Ovary (tissue), 9 donors: ENCODE results near the gene HMGCS2. TPM values are rescaled to one million over a fixed set of nuclear protein-coding genes. Genes with fewer than 3 reads are reported as not detected.

Experiments used
- DNase-seq, 5 donors: peaks; one replicate each; pipeline ENCODE4 v3.0.0-alpha.2; 2019 to 2020
- H3K27ac ChIP-seq, 2 donors: fragments of 200-600 bp; one replicate each; pipeline versions ENCODE4 v1.5.1 to v1.8.0; 2019 to 2022
- H3K27me3 ChIP-seq: fragments of 200-600 bp; one replicate; pipeline ENCODE4 v1.8.0; 2022
- H3K36me3 ChIP-seq: fragments of 200-600 bp; sonication (generic); one replicate; pipeline ENCODE4 v1.5.1; 2019
- H3K4me1 ChIP-seq: one replicate; pipeline ENCODE4 v1.8.1; 2013; ENCODE audit warnings: mild to moderate bottlenecking, moderate library complexity; ENCODE audit not compliant: insufficient read depth
- H3K4me3 ChIP-seq: fragments of 200-600 bp; sonication (generic); one replicate; pipeline ENCODE4 v1.5.1; 2017
- H3K9me3 ChIP-seq, 2 donors: fragments of 200-600 bp in 1 of 2; sonication (generic) in 1 of 2; one replicate each; pipeline versions ENCODE4 v1.5.1 to v1.8.1; 2013 to 2019; ENCODE audit warnings: mild to moderate bottlenecking in 1 of 2, moderate library complexity in 1 of 2
- EP300 ChIP-seq: sonication (generic); formaldehyde crosslinking; IDR thresholded peaks from one replicate; pipeline ENCODE4 v1.6.1; 2017; ENCODE audit warnings: antibody characterized with exemption
- POLR2A ChIP-seq: fragments of 450-650 bp; IDR thresholded peaks from one replicate; pipeline ENCODE4 v1.6.1; 2017; ENCODE audit warnings: antibody characterized with exemption, mild to moderate bottlenecking, moderate library complexity
- WGBS, 3 donors: extraction: QIAGEN DNeasy Blood & Tissue Kit in 1 of 3; methylation state at CpG; one replicate each; pipeline versions ENCODE4 v1.1.5 to v1.1.7; 2013 to 2017; 5-methylcytosine and 5-hydroxymethylcytosine counted together
- intact Hi-C, 4 donors: fragments of 100-400 bp; cut with DNase I; formaldehyde crosslinking; loops; one replicate each; pipeline versions ENCODE4 v1.11.0 to v1.15.1; 2022 to 2023
- polyA plus RNA-seq, 2 donors: library from polyadenylated mRNA; stranded (reverse); fragments of 200-250 nt in 1 of 2; fragments of 350-450 nt in 1 of 2; fragmentation: Illumina TruSeq in 1 of 2; extraction: RNeasy Lipid Tissue Mini Kit (QIAGEN cat#74804) in 1 of 2; gene quantifications; one replicate each; pipeline ENCODE4 v1.2.3, GENCODE V29; 2013 to 2014
- total RNA-seq, 7 donors: library from RNA; depleted of rRNA in 2 of 7; stranded (reverse); fragments of >200 nt in 2 of 7; fragmentation: NEBNext Ultra II Directional in 3 of 7; extraction: Animal tissue kit (Norgen Biotek cat#: 25700) in 3 of 7; gene quantifications; one replicate each; pipeline versions ENCODE4 v1.1.0 to v1.2.4, GENCODE V29; 2016 to 2023
- TF ChIP-seq, protein P1 (sequence below), 3 donors: fragments of 450-650 bp in 2 of 3; fragments of 200-600 bp in 1 of 3; IDR thresholded peaks; one replicate each; pipeline versions ENCODE4 v1.5.1 to v1.8.0; 2016 to 2022; ENCODE audit warnings: antibody characterized with exemption in 3 of 3, mild to moderate bottlenecking in 1 of 3
- donor health status: DM: no; HTN: no; CAD: no; lungs with moderate emphysema.
- donor health status: DM: no; HTN: no; CAD: no.
- donor health status: Bipolar disorder and iron deficiency.
- donor health status: DM: yes; HTN: yes; CAD: no.
- donor health status: DM: no; HTN: no; CAD: no.
- donor health status: DM: yes; HTN: yes; CAD: no.

Gene HMGCS2
- total and polyA plus RNA-seq, 9 donors: 0.12 to 1.7 (median 0.30) TPM; not detected in 2

- DNase-seq: peak in 4 of 5 donors; percentile 29 to 79 (median 50)
- Histone ChIP-seq H3K27me3 (no peaks in the 10 kb centered on the region), H3K9me3 (no peaks in the 10 kb centered on the region), H3K27ac (no peak overlapping the region), H3K4me3 (no peak overlapping the region), H3K4me1 (peaks cover 4% of the 10 kb centered on the region), H3K36me3 (no peaks in the 10 kb centered on the region)
- WGBS, 3 donors: 41 to 56% (median 48%) methylated on average over 3 of the region's 3 CpGs
- intact Hi-C loops: no loop called here
- TF ChIP-seq, protein P1, sequence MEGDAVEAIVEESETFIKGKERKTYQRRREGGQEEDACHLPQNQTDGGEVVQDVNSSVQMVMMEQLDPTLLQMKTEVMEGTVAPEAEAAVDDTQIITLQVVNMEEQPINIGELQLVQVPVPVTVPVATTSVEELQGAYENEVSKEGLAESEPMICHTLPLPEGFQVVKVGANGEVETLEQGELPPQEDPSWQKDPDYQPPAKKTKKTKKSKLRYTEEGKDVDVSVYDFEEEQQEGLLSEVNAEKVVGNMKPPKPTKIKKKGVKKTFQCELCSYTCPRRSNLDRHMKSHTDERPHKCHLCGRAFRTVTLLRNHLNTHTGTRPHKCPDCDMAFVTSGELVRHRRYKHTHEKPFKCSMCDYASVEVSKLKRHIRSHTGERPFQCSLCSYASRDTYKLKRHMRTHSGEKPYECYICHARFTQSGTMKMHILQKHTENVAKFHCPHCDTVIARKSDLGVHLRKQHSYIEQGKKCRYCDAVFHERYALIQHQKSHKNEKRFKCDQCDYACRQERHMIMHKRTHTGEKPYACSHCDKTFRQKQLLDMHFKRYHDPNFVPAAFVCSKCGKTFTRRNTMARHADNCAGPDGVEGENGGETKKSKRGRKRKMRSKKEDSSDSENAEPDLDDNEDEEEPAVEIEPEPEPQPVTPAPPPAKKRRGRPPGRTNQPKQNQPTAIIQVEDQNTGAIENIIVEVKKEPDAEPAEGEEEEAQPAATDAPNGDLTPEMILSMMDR (IDR thresholded peaks at IDR 0.05): no peak
- TF ChIP-seq EP300: no peak
- TF ChIP-seq POLR2A: no peak
These were observed 15.6 kb upstream of the HMGCS2 start for GRCh38 chr1:119784191-119784781.

DNA sequence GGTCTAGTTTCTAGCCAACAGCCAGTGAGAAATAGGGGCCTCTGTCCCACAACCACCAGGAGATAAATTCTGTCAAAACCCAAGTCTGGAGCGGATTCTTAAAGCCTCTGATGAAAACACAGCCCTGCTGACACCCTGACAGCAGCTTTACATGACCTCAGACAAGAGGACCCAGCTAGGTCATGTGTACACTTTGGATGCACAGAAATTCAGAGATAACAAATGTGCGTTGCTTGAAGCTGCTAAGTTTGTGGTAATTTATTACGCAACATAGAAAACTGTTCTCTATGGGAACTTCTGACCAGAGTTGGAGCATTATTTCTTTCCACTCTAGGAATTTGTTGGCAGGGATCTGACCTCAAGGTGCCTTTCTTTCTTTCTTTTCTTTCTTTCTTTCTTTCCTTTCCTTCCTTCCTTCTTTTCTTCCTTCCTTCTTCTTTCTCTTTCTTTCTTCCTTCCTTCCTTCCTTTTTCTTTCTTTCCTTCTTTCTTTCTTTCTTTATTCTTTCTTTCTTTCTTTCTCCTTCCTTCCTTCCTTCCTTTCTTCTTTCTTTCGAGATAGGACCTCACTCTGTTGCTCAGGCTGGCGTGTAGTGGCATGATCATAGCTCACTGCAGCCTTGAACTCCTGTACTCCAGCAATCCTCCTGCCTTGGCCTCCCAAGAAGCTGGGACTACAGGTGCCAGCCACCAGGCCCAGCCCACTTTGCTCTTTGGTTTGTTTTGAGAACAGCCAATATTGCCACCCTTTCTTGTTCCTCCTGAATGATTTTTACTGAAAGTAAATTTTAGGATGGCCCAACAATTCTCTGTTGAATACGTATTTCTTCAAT, 14.9 kb upstream of the HMGCS2 start:
- H3K27ac ChIP-seq: no peak overlapping the region
- TF ChIP-seq, protein P1 (IDR thresholded peaks at IDR 0.05): no peak
- TF ChIP-seq POLR2A (no peak), EP300 (no peak)
- no peak overlapping the region for H3K4me3 ChIP-seq
- intact Hi-C loops: no loop called here
- H3K4me1 ChIP-seq: peaks cover 4% of the 10 kb centered on the region
- DNase-seq: no peak
- 61 to 69% (median 64%) methylated on average over 6 of the region's 6 CpGs for WGBS, 3 donors
- no peaks in the 10 kb centered on the region for H3K27me3 ChIP-seq
- no peaks in the 10 kb centered on the region for H3K36me3 ChIP-seq
- no peaks in the 10 kb centered on the region for H3K9me3 ChIP-seq

DNA sequence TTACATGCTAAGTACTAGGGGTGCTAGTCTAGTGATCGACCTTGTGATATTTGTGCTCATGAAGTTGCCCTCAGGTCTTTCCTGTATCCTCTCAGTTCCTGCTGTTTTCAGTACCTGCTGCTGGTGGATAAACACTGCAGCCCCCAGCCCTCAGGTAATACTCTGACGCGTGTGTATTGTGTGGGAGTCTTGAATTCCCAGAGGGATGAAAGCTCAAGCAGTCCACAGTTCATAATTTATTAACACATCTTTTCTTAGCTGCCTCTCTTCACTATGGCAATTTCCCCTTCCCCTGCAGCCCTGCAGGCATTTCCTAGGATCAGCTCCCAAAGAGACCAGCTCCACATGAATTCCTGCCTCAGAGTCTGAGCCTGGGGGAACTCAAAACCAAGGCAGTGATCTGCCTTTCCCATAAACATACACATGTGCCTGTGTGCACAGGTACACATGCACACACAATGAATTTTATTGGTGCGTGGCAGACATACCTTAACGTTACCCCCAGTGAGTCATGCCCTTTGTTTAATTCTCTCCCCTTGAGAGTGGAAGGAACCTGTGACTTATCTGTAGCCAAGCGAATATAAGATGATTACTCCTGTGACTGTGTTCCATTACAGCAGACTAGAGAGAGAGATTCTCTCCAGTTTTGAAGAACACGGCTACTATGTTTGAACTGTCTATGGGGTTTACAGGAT, 14.1 kb upstream of the HMGCS2 start:
- no peak overlapping the region for H3K27ac ChIP-seq
- no peak overlapping the region for H3K4me3 ChIP-seq
- TF ChIP-seq EP300 (no peak), POLR2A (no peak)
- TF ChIP-seq, protein P1 (IDR thresholded peaks at IDR 0.05): no peak
- H3K9me3 ChIP-seq: no peaks in the 10 kb centered on the region
- H3K27me3 ChIP-seq: no peaks in the 10 kb centered on the region
- 58 to 70% (median 63%) methylated on average over 7 of the region's 7 CpGs for WGBS, 3 donors
- H3K36me3 ChIP-seq: no peaks in the 10 kb centered on the region
- no peak for DNase-seq
- intact Hi-C loops: no loop called here
- H3K4me1 ChIP-seq: peaks cover 4% of the 10 kb centered on the region

DNA sequence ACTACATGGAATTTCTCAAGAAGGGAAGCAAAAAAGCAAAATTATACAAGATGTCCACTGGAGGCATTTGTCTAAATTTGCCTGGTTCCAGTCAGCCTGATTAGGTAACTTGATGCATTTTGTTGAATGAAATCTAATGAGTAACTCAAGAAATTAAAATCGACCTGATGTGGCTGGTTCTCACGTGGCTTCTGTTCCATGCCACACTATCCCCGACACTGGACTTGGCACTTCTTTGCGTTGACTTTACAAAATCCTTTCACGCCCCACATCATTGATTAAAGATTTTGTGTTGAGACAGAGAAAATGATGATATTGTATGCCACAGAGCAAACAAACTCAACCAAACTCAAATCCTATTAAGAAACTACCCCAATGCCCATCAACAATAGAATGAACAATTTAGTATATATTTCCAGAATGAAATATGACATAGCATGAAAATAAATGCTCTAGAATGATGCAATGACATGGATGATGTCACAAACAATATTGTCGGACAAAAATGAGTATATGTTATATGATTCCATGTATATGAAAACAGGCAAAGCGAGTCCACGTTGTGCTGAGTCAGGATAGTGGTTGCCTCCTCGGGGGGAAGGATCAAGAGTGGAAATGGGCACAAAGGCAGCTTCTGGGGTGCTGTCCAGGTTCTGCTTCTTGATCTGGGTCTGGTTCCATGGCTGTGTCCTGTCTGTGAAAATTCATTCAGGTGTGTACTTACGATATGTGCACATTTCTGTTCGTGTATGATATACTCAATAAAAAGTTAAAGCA, 12.9 kb upstream of the HMGCS2 start:
- TF ChIP-seq EP300: no peak
- no peak for TF ChIP-seq POLR2A
- TF ChIP-seq, protein P1 (IDR thresholded peaks at IDR 0.05): no peak
- H3K27ac ChIP-seq: no peak overlapping the region
- no peak overlapping the region for H3K4me3 ChIP-seq
- no peak for DNase-seq
- peaks cover 4% of the 10 kb centered on the region for H3K4me1 ChIP-seq
- H3K27me3 ChIP-seq: no peaks in the 10 kb centered on the region
- no peaks in the 10 kb centered on the region for H3K9me3 ChIP-seq
- no peaks in the 10 kb centered on the region for H3K36me3 ChIP-seq
- intact Hi-C loops: no loop called here
- 87 to 94% (median 87%) methylated on average over 11 of the region's 11 CpGs for WGBS, 3 donors
